ENCODE data around the gene MYO7B.
"Not testable (repeated sequence)": the region's sequence is repeated elsewhere in the genome, so short reads cannot be mapped to it uniquely, and the experiment has no call there.

DNA sequence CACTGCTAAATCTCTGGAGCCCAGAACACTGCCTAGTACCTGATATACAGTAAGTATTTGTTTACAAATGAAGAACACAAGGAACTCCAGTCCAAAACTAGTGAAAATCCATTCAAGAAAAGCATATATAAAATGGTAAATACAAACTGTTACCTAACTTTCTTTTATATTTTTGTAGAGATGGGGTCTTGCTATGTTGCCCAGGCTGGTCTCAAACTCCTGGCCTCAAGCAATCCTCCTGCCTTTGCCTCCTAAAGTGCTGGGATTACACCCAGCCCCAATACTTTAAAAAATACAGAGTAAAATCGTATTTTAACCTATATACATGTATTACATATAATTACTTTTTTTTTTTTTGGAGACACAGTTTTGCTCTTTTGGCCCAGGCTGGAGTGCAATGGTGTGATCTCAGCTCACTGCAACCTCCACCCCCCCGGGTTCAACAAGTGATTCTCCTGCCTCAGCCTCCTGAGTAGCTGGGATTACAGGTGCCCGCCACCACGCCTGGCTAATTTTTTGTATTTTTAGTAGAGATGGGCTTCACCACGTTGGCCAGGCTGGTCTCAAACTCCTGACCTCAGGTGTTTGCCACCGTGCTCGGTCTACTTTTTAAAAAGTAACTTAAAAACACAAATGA is 11.2 kb upstream of the MYO7B start:
- not testable (repeated sequence) for TF ChIP-seq CTCF (IDR thresholded peaks at IDR 0.05 in 8 of 11, conservative IDR thresholded peaks at IDR 0.05 in 3 of 11); POLR2A (IDR thresholded peaks at IDR 0.05); POLR2AphosphoS5 (IDR thresholded peaks at IDR 0.05)
